ENCODE data around the gene DAAM2.

DNA sequence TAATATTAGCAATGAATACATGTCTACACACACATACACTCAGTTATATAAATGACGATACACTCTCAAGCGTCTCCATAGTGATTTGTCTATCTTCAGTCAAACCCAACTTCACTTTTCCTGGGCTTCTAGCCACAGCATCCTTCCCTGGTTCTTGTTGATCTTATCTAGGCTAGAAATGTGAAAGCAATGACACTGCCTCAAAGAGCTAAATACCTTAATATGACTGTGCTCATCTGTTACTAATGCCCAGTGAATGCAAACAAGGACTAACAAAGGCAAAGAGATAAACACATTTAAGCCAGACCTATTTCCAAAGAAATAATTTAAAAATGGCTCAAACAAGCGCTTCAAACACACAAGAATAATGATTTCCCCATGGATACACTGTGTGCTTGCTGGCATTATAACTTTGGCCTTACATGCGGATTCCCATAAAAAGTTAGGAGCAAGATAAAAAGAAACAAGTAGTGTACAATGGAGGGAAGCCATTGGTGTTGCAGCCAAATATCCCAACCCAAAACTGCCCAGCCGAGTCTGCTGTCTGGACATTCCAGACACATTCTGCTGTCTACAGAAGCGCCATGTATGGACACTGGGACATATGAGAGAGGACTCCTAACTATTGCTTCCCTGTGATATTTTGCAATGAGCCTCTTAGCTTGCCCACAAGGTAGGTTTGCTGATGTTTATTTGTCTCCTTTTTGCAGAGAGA lies 19.5 kb upstream of the DAAM2 start:
- TF ChIP-seq, protein P1, sequence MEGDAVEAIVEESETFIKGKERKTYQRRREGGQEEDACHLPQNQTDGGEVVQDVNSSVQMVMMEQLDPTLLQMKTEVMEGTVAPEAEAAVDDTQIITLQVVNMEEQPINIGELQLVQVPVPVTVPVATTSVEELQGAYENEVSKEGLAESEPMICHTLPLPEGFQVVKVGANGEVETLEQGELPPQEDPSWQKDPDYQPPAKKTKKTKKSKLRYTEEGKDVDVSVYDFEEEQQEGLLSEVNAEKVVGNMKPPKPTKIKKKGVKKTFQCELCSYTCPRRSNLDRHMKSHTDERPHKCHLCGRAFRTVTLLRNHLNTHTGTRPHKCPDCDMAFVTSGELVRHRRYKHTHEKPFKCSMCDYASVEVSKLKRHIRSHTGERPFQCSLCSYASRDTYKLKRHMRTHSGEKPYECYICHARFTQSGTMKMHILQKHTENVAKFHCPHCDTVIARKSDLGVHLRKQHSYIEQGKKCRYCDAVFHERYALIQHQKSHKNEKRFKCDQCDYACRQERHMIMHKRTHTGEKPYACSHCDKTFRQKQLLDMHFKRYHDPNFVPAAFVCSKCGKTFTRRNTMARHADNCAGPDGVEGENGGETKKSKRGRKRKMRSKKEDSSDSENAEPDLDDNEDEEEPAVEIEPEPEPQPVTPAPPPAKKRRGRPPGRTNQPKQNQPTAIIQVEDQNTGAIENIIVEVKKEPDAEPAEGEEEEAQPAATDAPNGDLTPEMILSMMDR (IDR thresholded peaks at IDR 0.05): no peak
- TF ChIP-seq POLR2A (IDR thresholded peaks at IDR 0.05): no peak

Measured in esophagus squamous epithelium (tissue), 4 donors.